Measurements from ENCODE around the gene FHIT.

DNA sequence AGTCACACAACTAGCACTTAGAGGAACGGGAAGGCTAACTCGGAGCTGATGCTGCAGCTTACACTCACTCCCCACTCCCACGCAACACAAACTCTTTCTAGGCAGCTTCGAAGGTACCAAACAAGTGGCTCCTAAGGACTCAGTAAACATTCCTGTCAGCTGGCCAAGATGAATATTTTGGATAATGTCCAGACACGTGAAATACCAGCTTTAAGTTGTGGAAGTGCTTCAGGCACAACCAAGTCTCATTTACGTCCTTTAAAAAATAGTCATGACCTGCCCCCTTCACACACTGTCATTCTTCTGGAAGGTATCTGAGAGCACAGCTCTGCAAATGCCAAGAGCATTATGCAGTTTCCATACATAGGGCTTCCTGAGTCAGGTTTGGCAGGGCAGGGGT is 1195.5 kb downstream of the FHIT start:
- TF ChIP-seq, protein P1, sequence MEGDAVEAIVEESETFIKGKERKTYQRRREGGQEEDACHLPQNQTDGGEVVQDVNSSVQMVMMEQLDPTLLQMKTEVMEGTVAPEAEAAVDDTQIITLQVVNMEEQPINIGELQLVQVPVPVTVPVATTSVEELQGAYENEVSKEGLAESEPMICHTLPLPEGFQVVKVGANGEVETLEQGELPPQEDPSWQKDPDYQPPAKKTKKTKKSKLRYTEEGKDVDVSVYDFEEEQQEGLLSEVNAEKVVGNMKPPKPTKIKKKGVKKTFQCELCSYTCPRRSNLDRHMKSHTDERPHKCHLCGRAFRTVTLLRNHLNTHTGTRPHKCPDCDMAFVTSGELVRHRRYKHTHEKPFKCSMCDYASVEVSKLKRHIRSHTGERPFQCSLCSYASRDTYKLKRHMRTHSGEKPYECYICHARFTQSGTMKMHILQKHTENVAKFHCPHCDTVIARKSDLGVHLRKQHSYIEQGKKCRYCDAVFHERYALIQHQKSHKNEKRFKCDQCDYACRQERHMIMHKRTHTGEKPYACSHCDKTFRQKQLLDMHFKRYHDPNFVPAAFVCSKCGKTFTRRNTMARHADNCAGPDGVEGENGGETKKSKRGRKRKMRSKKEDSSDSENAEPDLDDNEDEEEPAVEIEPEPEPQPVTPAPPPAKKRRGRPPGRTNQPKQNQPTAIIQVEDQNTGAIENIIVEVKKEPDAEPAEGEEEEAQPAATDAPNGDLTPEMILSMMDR (IDR thresholded peaks at IDR 0.05), result no peak
- TF ChIP-seq POLR2A (IDR thresholded peaks at IDR 0.05), result no peak

All from Peyer's patch (tissue), 4 donors.